Measurements from ENCODE around the gene ACVR2B. TPM values are rescaled to one million over a fixed set of nuclear protein-coding genes. Genes with fewer than 3 reads are reported as not detected.

ACVR2B gene
- total and polyA plus RNA-seq, 2 donors (not counting 1 experiment from before 2014, with no cell fraction given) = 0.18 to 4.2 TPM

DNA sequence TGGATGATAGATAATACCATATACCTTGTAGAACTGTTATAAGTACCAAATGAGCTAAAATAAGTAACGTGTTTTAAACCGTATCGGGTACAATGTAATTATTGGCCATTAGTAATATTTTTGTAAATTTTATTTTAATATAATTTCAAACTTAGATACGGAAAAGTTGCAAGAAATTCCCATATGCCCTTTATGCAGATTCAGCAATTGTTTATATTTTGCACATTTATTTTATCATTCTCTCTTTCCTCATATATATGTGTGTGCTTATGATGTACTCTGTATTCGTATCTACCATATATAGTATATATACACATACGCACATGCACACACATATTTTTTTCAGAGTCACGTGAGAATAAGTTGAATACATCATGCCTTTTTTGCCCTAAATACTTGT lies 80.9 kb downstream of the ACVR2B start:
- Mint-ChIP-seq H3K27me3 (no peaks in the 10 kb centered on the region), H3K27ac (no peak overlapping the region), H3K9me3 (ENCODE audit: insufficient read depth) (no peaks in the 10 kb centered on the region), H3K4me3 (no peak overlapping the region), H3K4me1 (no peaks in the 10 kb centered on the region)
- H3K79me2 ChIP-seq (ENCODE audit: control insufficient read depth, insufficient read depth, low read length) = no peaks in the 10 kb centered on the region
- no CpG with 5 or more reads among the region's 7 CpGs for WGBS (ENCODE audit: insufficient coverage)
- POLR2A ChIA-PET = no interaction called here
- intact Hi-C loops (cut with micrococcal nuclease) = no loop called here
- peaks cover 0 to 7% of the 10 kb centered on the region in 2 experiments for H3K36me3 ChIP-seq (replicated peaks in 1 of 2; ENCODE audit: control extremely low read depth in 1 of 2, control insufficient read depth in 1 of 2, extremely low read depth in 1 of 2, insufficient read depth in 2 of 2, low read length in 1 of 2)
- no peaks in the 10 kb centered on the region for H3K9me3 ChIP-seq (ENCODE audit: control extremely low read depth in 1 of 3, control insufficient read depth in 2 of 3, insufficient read depth in 1 of 3, low read length in 2 of 3)
- H2AFZ ChIP-seq (ENCODE audit: insufficient read depth, low read depth, low read length, poor library complexity, severe bottlenecking) = no peak overlapping the region
- no peaks in the 10 kb centered on the region for H4K20me1 ChIP-seq (ENCODE audit: control insufficient read depth, insufficient read depth, low read length, poor library complexity, severe bottlenecking)
- H3K4me3 ChIP-seq (ENCODE audit: control extremely low read depth in 1 of 5, extremely low read depth in 1 of 5, insufficient read depth in 1 of 5, low read depth in 2 of 5, low read length in 4 of 5) = no peak overlapping the region
- TF ChIP-seq, protein P1, sequence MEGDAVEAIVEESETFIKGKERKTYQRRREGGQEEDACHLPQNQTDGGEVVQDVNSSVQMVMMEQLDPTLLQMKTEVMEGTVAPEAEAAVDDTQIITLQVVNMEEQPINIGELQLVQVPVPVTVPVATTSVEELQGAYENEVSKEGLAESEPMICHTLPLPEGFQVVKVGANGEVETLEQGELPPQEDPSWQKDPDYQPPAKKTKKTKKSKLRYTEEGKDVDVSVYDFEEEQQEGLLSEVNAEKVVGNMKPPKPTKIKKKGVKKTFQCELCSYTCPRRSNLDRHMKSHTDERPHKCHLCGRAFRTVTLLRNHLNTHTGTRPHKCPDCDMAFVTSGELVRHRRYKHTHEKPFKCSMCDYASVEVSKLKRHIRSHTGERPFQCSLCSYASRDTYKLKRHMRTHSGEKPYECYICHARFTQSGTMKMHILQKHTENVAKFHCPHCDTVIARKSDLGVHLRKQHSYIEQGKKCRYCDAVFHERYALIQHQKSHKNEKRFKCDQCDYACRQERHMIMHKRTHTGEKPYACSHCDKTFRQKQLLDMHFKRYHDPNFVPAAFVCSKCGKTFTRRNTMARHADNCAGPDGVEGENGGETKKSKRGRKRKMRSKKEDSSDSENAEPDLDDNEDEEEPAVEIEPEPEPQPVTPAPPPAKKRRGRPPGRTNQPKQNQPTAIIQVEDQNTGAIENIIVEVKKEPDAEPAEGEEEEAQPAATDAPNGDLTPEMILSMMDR (IDR thresholded peaks at IDR 0.05) = no peak
- TF ChIP-seq EZH2 (IDR thresholded peaks at IDR 0.05; ENCODE audit: borderline replicate concordance, insufficient read depth, low read depth, low read length, poor library complexity, severe bottlenecking) = no peak
- CTCF ChIA-PET = interaction anchor here (1.0 to 1.5 kb wide), 3 partner anchors 14 to 54 kb away, joined by 3 to 4 read pairs (median 4); no protein-coding TSS in a partner anchor
- no peak overlapping the region for H3K9ac ChIP-seq (ENCODE audit: low read length)
- H3K27ac ChIP-seq (ENCODE audit: low read length in 2 of 2) = no peak overlapping the region
- no peaks in the 10 kb centered on the region for H3K27me3 ChIP-seq (replicated peaks in 1 of 4; ENCODE audit: control extremely low read depth in 1 of 4, control insufficient read depth in 3 of 4, insufficient read depth in 4 of 4, low read length in 3 of 4)
- no peak for DNase-seq
- no peak overlapping the region for H3K4me2 ChIP-seq (replicated peaks; ENCODE audit: low read depth, low read length, poor library complexity, severe bottlenecking)
- H3K4me1 ChIP-seq (ENCODE audit: control insufficient read depth in 2 of 2, insufficient read depth in 2 of 2, low read length in 2 of 2) = no peaks in the 10 kb centered on the region
- ATAC-seq (ENCODE audit: low read depth) = no peak

DNA sequence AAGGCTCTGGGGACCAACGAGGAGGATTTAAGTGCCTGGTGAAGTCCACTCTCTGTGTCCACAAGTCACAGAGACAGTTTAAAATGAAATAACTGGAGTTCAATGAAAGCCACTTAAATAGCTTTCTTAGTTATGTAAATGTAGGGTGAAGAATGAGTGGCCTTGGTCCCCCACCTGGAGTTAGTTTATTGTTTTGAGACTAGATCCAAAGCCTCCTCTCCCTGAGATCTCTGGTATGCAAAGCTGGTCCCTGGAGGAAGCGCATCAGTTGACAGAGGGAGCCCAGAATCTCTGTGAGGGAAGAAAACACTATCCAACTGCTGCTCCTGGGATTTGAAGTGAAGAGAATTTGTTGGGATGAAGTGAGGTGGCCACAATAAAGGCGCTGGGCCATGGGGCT lies 83.0 kb downstream of the ACVR2B start:
- ChIA-PET POLR2A (interaction anchor here (0.7 kb wide), 1 partner anchor 140 kb away, joined by 3 read pairs; no protein-coding TSS in a partner anchor), CTCF (no interaction called here)
- Mint-ChIP-seq H3K4me1 (no peaks in the 10 kb centered on the region), H3K27ac (no peak overlapping the region), H3K27me3 (no peaks in the 10 kb centered on the region), H3K4me3 (no peak overlapping the region), H3K9me3 (ENCODE audit: insufficient read depth) (no peaks in the 10 kb centered on the region)
- no peak overlapping the region for H3K4me2 ChIP-seq (replicated peaks; ENCODE audit: low read depth, low read length, poor library complexity, severe bottlenecking)
- TF ChIP-seq, protein P1 (IDR thresholded peaks at IDR 0.05) = no peak
- TF ChIP-seq EZH2 (IDR thresholded peaks at IDR 0.05; ENCODE audit: borderline replicate concordance, insufficient read depth, low read depth, low read length, poor library complexity, severe bottlenecking) = no peak
- H3K9me3 ChIP-seq (ENCODE audit: control extremely low read depth in 1 of 3, control insufficient read depth in 2 of 3, insufficient read depth in 1 of 3, low read length in 2 of 3) = no peaks in the 10 kb centered on the region
- 96% methylated on average over 3 of the region's 3 CpGs for WGBS (ENCODE audit: insufficient coverage)
- peaks cover 0 to 7% of the 10 kb centered on the region in 2 experiments for H3K36me3 ChIP-seq (replicated peaks in 1 of 2; ENCODE audit: control extremely low read depth in 1 of 2, control insufficient read depth in 1 of 2, extremely low read depth in 1 of 2, insufficient read depth in 2 of 2, low read length in 1 of 2)
- intact Hi-C loops (cut with micrococcal nuclease) = no loop called here
- H3K4me3 ChIP-seq (ENCODE audit: control extremely low read depth in 1 of 5, extremely low read depth in 1 of 5, insufficient read depth in 1 of 5, low read depth in 2 of 5, low read length in 4 of 5) = no peak overlapping the region
- no peak overlapping the region for H3K9ac ChIP-seq (ENCODE audit: low read length)
- no peak overlapping the region for H3K27ac ChIP-seq (ENCODE audit: low read length in 2 of 2)
- DNase-seq (no peak), ATAC-seq (ENCODE audit: low read depth) (no peak)
- H2AFZ ChIP-seq (ENCODE audit: insufficient read depth, low read depth, low read length, poor library complexity, severe bottlenecking) = no peak overlapping the region
- no peaks in the 10 kb centered on the region for H3K79me2 ChIP-seq (ENCODE audit: control insufficient read depth, insufficient read depth, low read length)
- no peaks in the 10 kb centered on the region for H4K20me1 ChIP-seq (ENCODE audit: control insufficient read depth, insufficient read depth, low read length, poor library complexity, severe bottlenecking)
- no peaks in the 10 kb centered on the region for H3K27me3 ChIP-seq (replicated peaks in 1 of 4; ENCODE audit: control extremely low read depth in 1 of 4, control insufficient read depth in 3 of 4, insufficient read depth in 4 of 4, low read length in 3 of 4)
- no peaks in the 10 kb centered on the region for H3K4me1 ChIP-seq (ENCODE audit: control insufficient read depth in 2 of 2, insufficient read depth in 2 of 2, low read length in 2 of 2)
